ENCODE measurements around the gene PACSIN2.

The PACSIN2 gene

GRCh38 chr22:42862045-42862734 is 152.8 kb downstream of the PACSIN2 start:
- TF ChIP-seq EZH2phosphoT487 (conservative IDR thresholded peaks at IDR 0.05; ENCODE audit: low read length), result no peak
- TF ChIP-seq, protein P1, sequence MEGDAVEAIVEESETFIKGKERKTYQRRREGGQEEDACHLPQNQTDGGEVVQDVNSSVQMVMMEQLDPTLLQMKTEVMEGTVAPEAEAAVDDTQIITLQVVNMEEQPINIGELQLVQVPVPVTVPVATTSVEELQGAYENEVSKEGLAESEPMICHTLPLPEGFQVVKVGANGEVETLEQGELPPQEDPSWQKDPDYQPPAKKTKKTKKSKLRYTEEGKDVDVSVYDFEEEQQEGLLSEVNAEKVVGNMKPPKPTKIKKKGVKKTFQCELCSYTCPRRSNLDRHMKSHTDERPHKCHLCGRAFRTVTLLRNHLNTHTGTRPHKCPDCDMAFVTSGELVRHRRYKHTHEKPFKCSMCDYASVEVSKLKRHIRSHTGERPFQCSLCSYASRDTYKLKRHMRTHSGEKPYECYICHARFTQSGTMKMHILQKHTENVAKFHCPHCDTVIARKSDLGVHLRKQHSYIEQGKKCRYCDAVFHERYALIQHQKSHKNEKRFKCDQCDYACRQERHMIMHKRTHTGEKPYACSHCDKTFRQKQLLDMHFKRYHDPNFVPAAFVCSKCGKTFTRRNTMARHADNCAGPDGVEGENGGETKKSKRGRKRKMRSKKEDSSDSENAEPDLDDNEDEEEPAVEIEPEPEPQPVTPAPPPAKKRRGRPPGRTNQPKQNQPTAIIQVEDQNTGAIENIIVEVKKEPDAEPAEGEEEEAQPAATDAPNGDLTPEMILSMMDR (IDR thresholded peaks at IDR 0.05; ENCODE audit: insufficient read depth, low read length, poor library complexity, severe bottlenecking), result no peak
- H3K9me3 ChIP-seq (ENCODE audit: insufficient read depth, low read length), result no peaks in the 10 kb centered on the region
- H3K9ac ChIP-seq (ENCODE audit: low read length), result no peak overlapping the region
- H2AFZ ChIP-seq (ENCODE audit: low read depth, low read length, severe bottlenecking), result no peak overlapping the region
- H3K9me2 ChIP-seq (replicated peaks; ENCODE audit: insufficient read depth, low read length), result no peaks in the 10 kb centered on the region
- H3K79me2 ChIP-seq (ENCODE audit: insufficient read depth, low read length), result no peaks in the 10 kb centered on the region
- no peaks in the 10 kb centered on the region for H4K20me1 ChIP-seq (ENCODE audit: low read depth, low read length)
- H3K27me3 ChIP-seq (ENCODE audit: low read length), result no peaks in the 10 kb centered on the region
- no peak overlapping the region for H3K4me2 ChIP-seq (ENCODE audit: low read depth, low read length, poor library complexity, severe bottlenecking)
- H3F3A ChIP-seq (ENCODE audit: insufficient read depth), result peaks cover 10% of the 10 kb centered on the region; the same call in 1 of the 2 replicates
- no peak overlapping the region for H3K4me3 ChIP-seq (ENCODE audit: insufficient read depth, low read length, poor library complexity, severe bottlenecking)
- no peak overlapping the region for H3K27ac ChIP-seq (ENCODE audit: low read depth, low read length)
- H3K36me3 ChIP-seq (ENCODE audit: low read length), result no peaks in the 10 kb centered on the region

DNA sequence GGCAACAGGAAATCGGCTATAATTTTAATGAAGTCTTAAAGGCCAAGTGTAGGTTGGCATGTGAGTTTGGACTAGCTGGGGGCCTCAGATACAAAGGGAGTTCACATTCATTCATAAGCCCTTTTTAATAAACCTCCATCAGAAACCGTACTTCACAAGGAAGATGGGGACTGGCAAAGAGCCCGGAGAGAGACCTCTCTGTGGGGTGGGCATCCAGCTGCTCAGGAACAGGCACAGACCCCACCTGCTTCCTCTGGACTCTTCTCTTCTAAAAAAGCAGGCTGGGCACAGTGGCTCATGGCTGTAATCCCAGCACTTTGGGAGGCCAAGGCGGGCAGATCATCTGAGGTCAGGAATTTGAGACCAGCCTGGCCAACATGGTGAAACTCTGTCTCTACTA is 154.0 kb downstream of the PACSIN2 start:
- H3K9ac ChIP-seq (ENCODE audit: low read length), result no peak overlapping the region
- H3K36me3 ChIP-seq (ENCODE audit: low read length), result no peaks in the 10 kb centered on the region
- no peak overlapping the region for H3K27ac ChIP-seq (ENCODE audit: low read depth, low read length)
- no peaks in the 10 kb centered on the region for H3K79me2 ChIP-seq (ENCODE audit: insufficient read depth, low read length)
- no peak overlapping the region for H2AFZ ChIP-seq (ENCODE audit: low read depth, low read length, severe bottlenecking)
- no peak for TF ChIP-seq EZH2phosphoT487 (conservative IDR thresholded peaks at IDR 0.05; ENCODE audit: low read length)
- TF ChIP-seq, protein P1 (IDR thresholded peaks at IDR 0.05; ENCODE audit: insufficient read depth, low read length, poor library complexity, severe bottlenecking), result no peak
- no peaks in the 10 kb centered on the region for H4K20me1 ChIP-seq (ENCODE audit: low read depth, low read length)
- H3K27me3 ChIP-seq (ENCODE audit: low read length), result no peaks in the 10 kb centered on the region
- no peaks in the 10 kb centered on the region for H3K9me3 ChIP-seq (ENCODE audit: insufficient read depth, low read length)
- no peaks in the 10 kb centered on the region for H3K9me2 ChIP-seq (replicated peaks; ENCODE audit: insufficient read depth, low read length)
- H3K4me2 ChIP-seq (ENCODE audit: low read depth, low read length, poor library complexity, severe bottlenecking), result no peak overlapping the region
- no peak overlapping the region for H3K4me3 ChIP-seq (ENCODE audit: insufficient read depth, low read length, poor library complexity, severe bottlenecking)
- peaks cover 10% of the 10 kb centered on the region; the same call in 1 of the 2 replicates for H3F3A ChIP-seq (ENCODE audit: insufficient read depth)

DNA sequence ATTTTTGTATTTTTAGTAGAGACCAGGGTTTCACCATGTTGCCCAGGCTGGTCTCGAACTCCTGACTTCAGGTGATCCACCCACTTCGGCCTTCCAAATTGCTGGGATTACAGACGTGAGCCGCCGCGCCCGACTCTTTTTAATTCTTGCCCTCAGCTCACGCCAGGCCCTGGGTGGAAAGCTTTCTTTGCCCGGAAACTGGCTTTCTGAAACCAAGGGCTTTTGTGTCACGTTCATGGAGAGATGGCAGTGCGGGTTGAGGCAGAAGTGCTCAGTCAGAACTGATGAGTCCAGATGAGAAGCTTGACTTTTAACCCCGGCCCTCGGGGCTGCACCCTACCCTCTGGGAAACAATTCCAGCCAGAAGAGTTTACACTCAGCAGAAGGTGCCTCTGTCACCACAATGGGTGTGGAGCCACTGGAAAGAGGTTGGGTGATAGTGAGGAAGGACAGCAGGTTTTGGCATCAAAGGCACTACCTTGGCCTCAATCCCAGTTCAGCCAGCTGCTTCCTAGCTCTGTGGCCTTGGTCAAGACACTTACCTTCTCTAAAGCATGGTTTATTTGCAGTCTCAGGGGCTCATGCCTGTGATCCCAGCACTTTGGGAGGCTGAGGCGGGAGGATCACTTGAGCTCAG is 157.0 kb downstream of the PACSIN2 start:
- H3K9me3 ChIP-seq (ENCODE audit: insufficient read depth, low read length), result no peaks in the 10 kb centered on the region

More for the DNA sequence above, 157.0 kb downstream of the PACSIN2 start:
- no peaks in the 10 kb centered on the region for H3K79me2 ChIP-seq (ENCODE audit: insufficient read depth, low read length)
- no peak overlapping the region for H3K4me3 ChIP-seq (ENCODE audit: insufficient read depth, low read length, poor library complexity, severe bottlenecking)
- H3K27ac ChIP-seq (ENCODE audit: low read depth, low read length), result no peak overlapping the region
- no peaks in the 10 kb centered on the region for H3K36me3 ChIP-seq (ENCODE audit: low read length)
- H4K20me1 ChIP-seq (ENCODE audit: low read depth, low read length), result no peaks in the 10 kb centered on the region
- peaks cover 10% of the 10 kb centered on the region; the same call in 1 of the 2 replicates for H3F3A ChIP-seq (ENCODE audit: insufficient read depth)
- no peak overlapping the region for H2AFZ ChIP-seq (ENCODE audit: low read depth, low read length, severe bottlenecking)
- TF ChIP-seq, protein P1 (IDR thresholded peaks at IDR 0.05; ENCODE audit: insufficient read depth, low read length, poor library complexity, severe bottlenecking), result no peak
- no peak for TF ChIP-seq EZH2phosphoT487 (conservative IDR thresholded peaks at IDR 0.05; ENCODE audit: low read length)
- no peaks in the 10 kb centered on the region for H3K27me3 ChIP-seq (ENCODE audit: low read length)
- no peaks in the 10 kb centered on the region for H3K9me2 ChIP-seq (replicated peaks; ENCODE audit: insufficient read depth, low read length)
- no peak overlapping the region for H3K9ac ChIP-seq (ENCODE audit: low read length)
- H3K4me2 ChIP-seq (ENCODE audit: low read depth, low read length, poor library complexity, severe bottlenecking), result no peak overlapping the region
